ENCODE measurements around the gene NUFIP1. TPM values are rescaled to one million over a fixed set of nuclear protein-coding genes. Genes with fewer than 3 reads are reported as not detected.
A peak's percentile ranks its signal among the peaks of the same experiment; 100 is the strongest.

The NUFIP1 gene
- total RNA-seq, 1 donor from 2014 or later = 8.8 TPM

DNA sequence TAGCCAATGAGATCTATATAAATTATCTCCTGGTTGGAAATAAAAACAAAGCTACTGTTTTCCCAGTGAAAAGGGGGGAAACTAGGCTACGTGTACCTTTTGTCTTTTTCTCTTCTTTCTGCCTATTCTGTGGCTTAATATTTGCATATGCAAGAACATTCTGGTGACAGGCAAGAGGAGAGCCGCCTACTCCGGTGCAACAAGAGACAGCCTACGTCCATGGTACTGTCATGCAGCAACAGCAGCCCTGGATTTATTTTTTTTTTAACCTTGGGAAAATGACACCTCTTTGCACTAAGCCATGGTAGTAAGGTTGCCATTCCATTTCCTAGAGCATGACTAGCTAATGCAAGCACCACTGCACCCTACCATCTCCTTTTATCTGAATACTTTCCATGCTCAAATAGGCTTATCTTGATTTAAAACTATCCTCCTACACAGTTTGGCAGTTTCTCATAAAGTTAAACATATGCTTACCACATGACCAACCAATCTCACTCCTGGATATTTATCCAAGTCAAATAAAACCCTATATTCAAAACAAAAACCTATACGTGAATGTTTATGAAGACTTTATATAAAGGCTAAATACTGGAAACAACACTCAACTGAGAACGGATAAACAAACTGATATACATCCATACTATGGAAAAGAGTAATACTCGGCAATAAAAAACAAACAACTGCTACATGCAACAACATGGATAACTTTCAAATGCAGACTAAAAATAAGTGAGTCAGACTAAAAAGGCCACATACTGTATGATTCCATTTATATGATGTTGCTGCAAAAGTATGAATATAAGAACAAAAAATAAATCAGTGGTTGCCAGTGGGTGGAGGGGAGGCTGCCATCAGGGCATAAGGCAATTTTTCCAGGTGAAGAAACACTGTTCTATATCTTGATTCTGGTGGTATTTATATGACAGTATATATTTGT is 17.3 kb downstream of the NUFIP1 start:
- no peaks in the 10 kb centered on the region for H3K9me3 Mint-ChIP-seq (ENCODE audit: low read depth)
- no peak for TF ChIP-seq CTCF (IDR thresholded peaks at IDR 0.05; ENCODE audit: unreplicated experiment)
- no peaks in the 10 kb centered on the region for H3K27me3 Mint-ChIP-seq
- H3K4me3 Mint-ChIP-seq (ENCODE audit: low read depth) = no peak overlapping the region
- DNase-seq (ENCODE audit: low spot score, unreplicated experiment) = no peak
- H3K27ac Mint-ChIP-seq = no peak overlapping the region
- no peaks in the 10 kb centered on the region for H3K4me1 Mint-ChIP-seq (ENCODE audit: low read depth)
- H3K36me3 Mint-ChIP-seq (ENCODE audit: insufficient read depth) = peaks cover 5% of the 10 kb centered on the region

GRCh38 chr13:44969551-44970484 is 19.5 kb downstream of the NUFIP1 start:
- H3K27ac Mint-ChIP-seq = no peak overlapping the region
- H3K4me3 Mint-ChIP-seq (ENCODE audit: low read depth) = no peak overlapping the region
- H3K27me3 Mint-ChIP-seq = no peaks in the 10 kb centered on the region
- TF ChIP-seq CTCF (IDR thresholded peaks at IDR 0.05; ENCODE audit: unreplicated experiment) = peak; percentile 92
- no peak for DNase-seq (ENCODE audit: low spot score, unreplicated experiment)
- no peaks in the 10 kb centered on the region for H3K4me1 Mint-ChIP-seq (ENCODE audit: low read depth)
- peaks cover 11% of the 10 kb centered on the region for H3K36me3 Mint-ChIP-seq (ENCODE audit: insufficient read depth)
- H3K9me3 Mint-ChIP-seq (ENCODE audit: low read depth) = no peaks in the 10 kb centered on the region

DNA sequence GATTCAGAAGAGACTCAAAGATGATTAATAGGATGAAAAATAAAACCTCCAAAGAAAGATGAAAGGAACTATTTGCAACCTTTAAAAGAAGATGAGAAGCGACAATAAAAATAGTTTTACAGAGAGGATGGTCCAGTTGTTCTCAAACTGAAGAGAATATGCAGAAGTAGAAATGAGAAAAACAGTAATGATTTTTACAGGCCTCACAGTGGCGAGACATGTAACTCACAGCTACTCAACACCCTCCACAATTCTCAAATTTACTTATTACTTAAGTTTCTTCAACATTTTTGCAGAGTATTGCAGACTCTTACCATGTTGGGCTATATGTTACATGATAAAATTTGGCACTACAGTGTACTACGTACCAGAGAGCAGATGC is 20.8 kb downstream of the NUFIP1 start:
- DNase-seq (ENCODE audit: low spot score, unreplicated experiment) = no peak
- Mint-ChIP-seq H3K27ac (peak overlapping the region; percentile 25), H3K4me1 (ENCODE audit: low read depth) (no peaks in the 10 kb centered on the region), H3K9me3 (ENCODE audit: low read depth) (peaks cover 4% of the 10 kb centered on the region), H3K27me3 (no peaks in the 10 kb centered on the region), H3K4me3 (ENCODE audit: low read depth) (no peak overlapping the region), H3K36me3 (ENCODE audit: insufficient read depth) (peaks cover 25% of the 10 kb centered on the region)
- TF ChIP-seq CTCF (IDR thresholded peaks at IDR 0.05; ENCODE audit: unreplicated experiment) = no peak

GRCh38 chr13:44967704-44968433 is 21.4 kb downstream of the NUFIP1 start:
- TF ChIP-seq CTCF (IDR thresholded peaks at IDR 0.05; ENCODE audit: unreplicated experiment) = no peak
- Mint-ChIP-seq H3K27me3 (no peaks in the 10 kb centered on the region), H3K27ac (peak overlapping the region; percentile 25), H3K4me3 (ENCODE audit: low read depth) (no peak overlapping the region), H3K9me3 (ENCODE audit: low read depth) (peaks cover 8% of the 10 kb centered on the region), H3K4me1 (ENCODE audit: low read depth) (no peaks in the 10 kb centered on the region), H3K36me3 (ENCODE audit: insufficient read depth) (peaks cover 29% of the 10 kb centered on the region)
- no peak for DNase-seq (ENCODE audit: low spot score, unreplicated experiment)
